CD4-positive, alpha-beta T cell treated with Interleukin-6 for 4 hours (primary cell): ENCODE results near the gene ZCCHC18.
"Not testable (repeated sequence)": the region's sequence is repeated elsewhere in the genome, so short reads cannot be mapped to it uniquely, and the experiment has no call there.

Experiments used
- DNase-seq: peaks from one replicate; pipeline ENCODE4 v3.0.0-alpha.2; 2020; ENCODE audit warnings: mixed read lengths

ZCCHC18 gene

DNA sequence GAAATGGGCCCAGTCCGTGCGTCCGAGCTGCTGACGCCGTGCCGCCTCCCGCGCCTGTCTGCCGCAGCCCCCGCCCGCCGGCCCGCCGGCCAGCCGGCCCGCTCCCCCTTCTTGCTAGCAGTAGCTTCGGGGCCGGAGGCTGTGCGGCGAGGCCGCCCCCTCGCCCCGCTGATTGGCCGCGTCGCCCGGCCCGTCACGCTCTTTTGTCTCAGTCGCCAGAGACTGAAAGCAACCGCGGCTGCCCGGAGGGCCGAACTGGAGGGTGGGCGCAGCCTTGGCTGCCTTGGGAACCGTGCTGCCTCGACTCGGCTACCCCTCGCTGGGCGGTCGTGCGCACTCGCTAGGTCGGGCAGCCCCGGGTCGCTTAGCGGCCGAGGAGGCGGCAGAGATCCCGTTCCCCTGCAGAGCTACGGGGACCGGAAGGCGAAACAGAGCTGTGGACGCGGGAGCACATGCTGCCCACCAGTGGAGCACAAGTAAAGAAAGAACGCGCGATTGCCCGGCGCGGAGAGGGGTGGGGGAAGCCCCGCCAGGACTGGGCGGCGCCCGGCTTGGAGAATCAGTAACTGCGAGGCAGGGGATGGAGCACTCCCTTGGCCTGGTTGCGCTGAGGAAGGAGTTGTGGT, at the start of gene ZCCHC18:
ZCCHC18 (plus strand) TSS at position 198 of the 626 bp plus-strand sequence. CDS start 1,589 bp downstream, outside the sequence.
- peak; percentile 35 for DNase-seq

DNA sequence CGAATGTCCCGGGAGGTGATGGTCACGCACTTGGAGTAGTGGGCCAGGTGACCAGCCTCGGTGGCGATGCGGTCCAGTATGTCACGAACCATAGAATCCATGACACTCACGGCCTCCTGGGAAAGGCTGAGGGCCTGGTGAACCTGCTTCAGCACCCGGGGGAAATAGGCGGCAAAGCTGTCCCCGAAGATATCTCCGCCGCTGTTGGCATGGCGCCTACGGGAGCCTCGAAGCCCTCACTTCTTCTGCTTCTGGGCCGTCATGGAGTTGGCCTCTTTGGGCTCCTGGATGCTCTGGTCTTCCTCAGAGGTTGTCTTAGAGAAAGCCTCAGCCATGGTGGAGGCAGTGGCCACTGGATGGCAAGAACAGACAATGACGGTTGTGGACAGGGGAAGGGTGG, 49.7 kb upstream of the ZCCHC18 start:
- not testable (repeated sequence) for DNase-seq

DNA sequence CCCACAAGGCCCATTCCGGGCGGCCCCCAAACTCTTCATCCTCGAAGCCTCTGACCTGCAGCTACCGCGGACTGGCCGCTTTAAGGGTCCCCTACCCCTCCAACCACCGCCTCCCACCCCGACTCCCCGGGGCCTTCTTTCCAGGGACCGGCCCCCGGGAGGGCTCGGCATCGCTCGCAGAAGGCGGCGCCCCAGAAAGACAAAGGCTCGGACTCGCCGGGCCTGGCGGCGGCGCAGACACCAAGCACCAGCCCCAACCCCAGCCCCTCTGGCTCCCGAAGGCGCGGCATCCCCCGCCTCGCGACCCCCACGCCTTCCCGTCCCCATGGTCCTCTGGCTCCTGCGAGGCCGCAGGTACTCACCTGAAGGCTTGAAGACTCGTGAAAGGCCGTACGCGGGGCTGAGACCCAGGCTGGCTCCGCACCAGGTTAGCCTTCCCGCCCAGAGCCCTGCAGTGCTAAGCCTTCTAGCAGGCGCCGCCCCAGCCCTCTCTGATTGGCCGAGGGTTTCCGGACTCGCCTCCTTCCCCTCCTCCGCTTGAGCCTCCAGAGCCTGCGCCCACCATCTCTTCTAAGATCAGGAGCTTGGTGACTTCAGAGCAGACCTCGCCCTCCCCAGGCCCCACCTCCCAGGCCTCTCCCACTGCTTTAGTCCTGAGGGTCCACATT, 36.4 kb upstream of the ZCCHC18 start, which contains the start of gene TMSB15C:
TMSB15C (minus strand) TSS at position 459 of the 668 bp plus-strand sequence.
- DNase-seq, result not testable (repeated sequence)

DNA sequence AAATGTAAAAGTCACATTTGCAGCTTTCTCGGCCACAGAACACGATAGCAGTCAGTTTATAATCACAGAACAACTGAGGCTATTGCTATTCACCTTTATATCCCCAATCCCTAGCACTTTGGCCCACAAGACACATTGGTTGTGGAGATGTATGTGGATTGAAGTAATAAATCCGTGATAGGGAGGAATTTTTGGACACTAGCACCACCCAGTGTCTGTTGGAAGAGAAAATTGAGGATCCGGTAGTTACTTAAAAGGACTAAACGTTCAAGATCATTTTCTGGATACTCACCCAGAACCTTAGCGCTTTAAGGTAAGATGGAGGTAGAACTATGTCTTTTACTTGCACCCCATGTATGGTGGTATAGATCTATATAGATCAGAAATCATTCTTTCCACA, 34.5 kb upstream of the ZCCHC18 start:
- DNase-seq, result not testable (repeated sequence)

DNA sequence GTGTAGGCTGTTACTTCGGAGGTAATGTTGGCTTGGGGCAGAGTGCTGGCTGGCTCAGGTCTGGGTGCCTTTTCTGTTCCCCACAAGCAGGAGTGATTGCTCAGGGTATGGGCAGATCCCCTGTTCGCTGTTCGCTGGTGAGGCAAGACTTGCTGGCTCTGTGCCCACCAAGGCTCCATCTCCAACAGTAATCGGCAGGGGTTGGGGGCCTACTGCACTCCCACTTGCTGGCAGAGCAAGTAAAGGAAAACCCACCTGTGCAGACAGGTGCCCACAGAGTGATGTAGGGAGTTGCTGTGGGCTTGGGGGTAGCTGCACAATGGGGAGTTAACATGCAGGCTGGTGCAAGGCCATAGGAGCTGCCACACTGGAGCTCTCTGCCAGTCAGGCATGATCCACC, 28.3 kb upstream of the ZCCHC18 start:
- no peak for DNase-seq

DNA sequence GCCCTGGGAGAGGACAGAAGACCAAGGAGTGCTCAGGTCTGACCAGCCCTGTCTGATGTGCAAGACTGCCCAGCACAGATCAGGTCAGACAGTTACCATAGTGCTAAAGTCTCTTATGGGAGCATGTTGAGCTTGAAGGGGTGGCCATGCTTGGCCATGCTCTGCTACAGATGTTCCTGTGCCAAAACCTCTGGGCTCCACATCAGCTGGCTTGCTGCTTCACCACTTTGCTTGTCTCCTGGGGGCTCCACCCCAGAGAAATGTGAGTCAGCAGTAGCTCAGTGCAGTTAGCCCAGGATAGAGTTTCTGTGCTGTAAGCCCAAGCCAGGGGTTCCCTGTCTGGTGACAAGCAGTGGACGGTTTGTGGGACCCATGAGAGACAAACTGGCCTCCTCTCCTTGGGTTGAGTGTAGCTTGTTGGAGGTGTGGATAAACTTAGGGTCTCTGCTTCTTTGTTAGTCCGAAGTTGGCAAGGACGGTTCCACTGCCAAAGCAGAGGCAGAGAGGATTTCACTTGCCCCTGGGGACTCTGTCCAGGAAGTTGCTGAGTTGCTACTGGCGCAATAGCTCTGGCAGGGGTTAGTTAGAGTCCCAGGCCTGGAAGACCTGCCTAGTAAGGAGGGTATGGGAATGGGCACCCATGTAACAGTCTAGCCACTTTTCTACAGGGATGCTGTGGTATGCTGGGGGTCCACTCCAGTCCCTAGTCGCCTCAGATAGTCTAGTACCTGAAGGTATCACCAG, 27.6 kb upstream of the ZCCHC18 start:
- DNase-seq, result no peak

DNA sequence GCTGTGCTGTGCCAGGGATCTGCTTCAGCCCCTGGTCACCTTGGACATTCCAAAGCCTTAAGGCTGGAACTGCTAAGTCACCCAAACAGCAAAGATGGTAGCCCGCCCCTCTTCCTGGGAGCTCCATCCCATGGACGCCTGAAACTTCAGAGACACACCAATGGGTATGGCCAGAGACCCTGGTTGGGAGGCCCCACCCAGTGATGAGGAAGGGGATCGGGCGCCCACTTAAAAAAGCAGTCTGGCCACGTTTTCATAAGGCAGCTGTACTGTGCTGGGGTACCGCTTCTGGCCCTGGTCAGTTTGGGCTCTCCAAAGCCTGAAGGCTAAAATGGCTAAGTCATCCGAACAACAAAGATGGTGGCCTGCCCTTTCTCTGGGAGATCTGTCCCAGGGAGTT, 26.8 kb upstream of the ZCCHC18 start:
- no peak for DNase-seq

DNA sequence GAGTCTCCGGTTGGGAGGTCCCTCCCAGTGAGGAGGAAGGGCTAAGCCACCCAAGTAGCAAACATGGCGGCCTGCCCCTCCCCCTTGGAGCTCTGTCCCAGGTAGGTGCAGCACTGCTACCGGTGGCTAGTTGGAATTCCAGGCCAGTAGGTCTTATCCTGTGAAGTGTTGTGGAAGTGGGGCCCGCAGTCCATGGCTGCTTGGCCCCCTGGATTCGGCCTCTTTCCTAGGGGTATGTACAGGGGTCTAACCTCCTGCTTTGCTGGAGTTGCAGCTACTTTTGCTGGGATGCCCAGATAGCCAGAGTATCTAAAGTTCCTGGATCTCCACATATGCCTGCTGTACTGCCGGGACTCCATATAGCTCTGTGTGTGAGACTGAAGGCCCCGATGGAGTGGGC, 26.4 kb upstream of the ZCCHC18 start:
- DNase-seq, result no peak

DNA sequence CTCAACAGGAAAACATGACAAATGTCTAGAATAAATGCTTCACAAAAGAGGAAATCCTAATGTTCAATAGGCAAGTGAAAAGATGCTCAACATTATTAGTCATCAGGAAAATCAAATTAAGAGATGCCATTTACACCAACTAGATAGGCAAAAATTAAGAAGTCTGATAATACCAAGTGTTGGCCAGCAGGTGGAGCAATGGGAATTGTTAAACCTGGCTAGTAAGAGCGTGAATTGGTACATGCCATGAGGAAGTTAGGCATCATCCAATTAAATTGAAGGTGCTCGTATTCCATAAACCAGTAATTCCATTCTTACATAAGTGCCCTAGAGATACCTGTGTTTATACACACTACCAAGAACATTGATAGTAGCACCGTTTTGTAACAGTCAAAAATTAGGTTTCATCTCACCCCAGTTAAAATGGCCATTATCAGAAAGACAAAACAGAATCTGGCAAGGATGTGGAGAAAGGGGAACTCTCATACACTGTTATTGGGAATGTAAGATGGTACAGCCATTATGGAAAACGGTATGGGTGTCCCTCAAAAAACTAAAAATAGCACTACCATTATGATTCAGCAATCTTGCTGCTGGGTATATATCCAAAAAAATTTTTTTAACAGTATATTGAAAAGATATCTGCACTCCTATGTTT, 14.0 kb upstream of the ZCCHC18 start:
- peak; percentile 77 for DNase-seq

DNA sequence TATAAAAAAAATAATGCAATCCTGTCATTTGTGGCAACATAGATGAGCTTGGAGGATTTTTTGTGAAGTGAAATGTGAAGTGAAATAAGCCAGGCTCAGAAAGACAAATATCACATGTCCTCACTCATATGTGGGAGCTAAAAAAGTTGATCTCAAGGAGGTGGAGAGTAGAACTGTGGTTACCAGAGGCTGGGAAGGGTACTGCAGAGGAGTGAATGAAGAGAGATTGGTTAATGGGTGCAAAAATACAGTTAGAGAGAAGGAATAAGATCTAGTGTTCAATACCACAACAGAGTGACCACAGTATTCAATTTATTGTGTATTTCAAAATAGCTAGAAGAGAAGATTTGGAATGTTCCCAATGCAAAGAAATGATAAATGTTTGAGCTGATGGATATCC, 13.4 kb upstream of the ZCCHC18 start:
- DNase-seq, result no peak

DNA sequence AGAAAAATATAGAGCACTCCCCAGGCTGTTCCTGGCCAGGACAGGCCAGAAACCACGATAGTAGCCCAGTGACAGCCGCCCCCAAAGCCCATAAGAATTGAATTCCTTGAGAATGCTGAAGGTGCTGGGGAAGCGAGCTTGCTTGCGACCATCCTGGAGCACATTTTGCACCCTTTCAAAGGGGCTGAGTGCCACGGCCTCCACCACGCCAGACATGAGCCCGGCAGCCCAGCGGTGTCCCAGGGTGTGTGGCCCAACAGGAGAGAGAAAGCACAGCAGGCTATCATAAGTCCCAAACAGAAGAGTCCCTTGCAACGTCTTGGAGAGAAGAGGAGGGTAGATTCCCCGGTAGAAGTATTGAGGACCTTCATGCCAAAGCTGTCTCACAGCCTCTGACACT, 7.6 kb upstream of the ZCCHC18 start:
- no peak for DNase-seq

DNA sequence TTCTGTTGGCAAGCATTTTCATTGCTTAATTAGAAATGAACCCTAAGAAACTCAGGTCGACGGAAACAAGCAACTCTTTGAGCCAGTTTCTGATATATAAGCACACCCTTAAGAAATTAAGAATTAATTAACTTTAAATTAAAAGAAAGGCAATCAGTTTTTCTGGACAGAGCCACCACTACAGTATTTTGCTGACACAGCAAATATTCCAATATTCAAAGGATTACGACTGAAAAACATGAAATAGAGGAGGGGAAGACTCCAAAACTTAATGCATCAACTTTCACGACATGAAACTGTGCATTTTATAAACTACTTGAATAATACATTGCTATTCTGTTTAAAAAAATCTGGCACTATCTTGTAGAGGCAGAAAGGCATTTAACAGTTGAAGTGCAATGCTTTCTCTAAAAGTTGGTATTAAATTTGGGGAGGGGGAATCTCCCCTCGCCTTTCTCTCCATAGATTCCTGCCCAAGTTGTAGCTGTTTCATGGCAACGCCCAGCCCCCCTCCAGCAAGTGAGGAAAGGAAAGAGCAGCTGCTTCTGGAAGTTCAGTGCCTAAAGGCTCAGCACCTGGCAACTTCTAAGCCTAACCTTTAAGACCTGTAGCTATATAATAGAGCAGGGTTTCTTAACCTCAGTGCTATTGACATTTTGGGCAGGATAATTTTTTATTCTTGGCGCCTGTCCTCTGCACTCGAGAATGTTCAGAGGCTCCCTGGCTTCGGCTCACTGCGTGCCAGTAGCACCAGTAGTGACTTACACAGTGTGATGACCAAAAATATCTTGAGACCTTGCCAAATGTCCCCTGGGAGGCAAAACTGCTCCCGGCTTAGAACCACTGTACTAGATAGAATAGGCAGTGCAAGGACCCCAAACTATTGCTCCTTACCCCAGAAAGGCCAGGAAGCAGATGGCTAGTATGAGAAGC, 6.7 kb upstream of the ZCCHC18 start:
- DNase-seq, result no peak

DNA sequence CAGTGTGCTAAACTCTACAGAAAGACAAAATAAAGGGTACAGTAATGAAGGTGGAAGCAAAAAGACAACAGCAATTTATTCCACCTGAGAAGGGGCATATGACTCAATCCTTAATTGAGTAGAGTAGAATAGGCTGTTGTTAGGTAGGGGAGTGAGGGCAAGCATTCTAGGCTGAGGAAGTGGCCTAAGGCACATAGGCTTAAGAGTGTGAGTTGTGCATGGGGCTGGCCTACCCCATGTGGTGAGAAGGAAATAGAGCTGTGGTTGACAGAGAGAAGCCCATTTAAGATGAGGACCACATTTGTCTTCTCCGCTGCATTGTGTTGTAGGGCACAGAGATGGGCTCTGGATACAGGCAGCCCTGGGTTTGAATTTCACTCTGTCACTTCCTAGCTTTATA, 3.4 kb upstream of the ZCCHC18 start:
- DNase-seq, result no peak

DNA sequence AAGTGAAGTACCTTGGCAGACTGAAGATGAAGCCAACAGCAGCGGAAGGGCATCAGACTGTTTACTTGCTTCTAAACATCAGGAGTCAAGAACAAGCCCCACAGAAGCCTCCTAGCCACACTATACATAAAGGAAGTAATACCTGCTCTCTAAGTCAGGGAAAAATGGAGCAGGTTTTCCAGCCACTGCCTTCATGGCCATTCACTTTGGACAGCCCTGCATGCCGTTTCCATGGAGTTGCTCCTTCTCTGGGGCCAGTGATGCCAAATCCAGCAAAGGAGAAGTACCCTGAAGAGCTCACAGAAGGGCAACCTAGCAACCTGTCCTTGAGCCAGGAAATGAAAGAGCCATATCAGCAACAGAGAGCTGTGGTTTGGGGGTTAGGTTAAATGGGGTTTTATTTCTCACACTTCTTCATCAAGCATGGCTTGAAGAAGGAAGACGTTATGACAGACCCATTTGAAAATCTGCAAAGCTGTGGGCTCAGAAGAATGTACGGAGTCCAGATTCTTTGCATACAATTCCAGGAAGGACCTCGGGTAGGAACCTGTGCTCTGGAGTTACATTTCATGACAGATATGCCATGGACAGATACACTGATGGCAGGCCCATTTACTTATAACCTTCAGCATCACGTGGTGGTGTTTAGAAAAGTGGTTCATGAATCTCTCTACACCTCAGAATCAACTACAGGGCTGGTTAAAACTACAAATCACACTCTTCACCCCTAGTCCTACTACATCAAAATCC, 1.7 kb upstream of the ZCCHC18 start:
- peak; percentile 27 for DNase-seq

DNA sequence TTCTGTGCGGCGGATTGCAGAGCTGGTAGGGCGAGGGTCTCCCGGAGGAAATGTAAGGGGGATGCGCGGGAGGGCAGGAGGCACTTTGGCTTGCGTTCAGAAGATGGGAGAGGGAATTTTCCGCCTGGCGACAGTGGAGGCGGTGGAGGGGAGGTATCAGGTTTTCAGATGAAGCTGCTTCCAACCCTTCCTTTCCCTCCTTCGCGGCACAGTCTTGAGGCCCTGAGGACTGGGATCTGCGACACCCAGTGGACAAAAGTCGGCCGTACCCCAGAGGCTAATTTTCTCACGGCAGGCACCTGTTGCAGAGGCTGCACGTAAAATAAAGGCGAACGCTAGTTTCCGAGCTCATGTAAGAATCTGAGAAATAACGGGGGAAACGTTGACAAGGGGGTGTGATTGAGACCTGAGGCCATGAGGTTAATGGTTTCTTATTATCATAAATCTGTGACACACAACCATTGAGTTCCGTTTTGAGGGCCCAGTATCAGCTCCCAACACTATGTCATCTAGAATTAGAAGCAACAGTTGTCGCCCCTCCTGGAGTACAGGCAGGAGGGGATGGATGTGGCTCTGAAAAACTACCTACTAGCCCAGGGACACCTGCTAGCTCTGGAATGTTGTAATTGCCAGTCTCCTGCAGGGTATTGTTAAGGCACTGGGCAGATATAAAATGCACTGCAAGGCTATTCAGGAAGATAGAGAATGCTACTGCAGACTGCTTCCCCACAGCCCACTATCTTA, 1.1 kb downstream of the ZCCHC18 start:
- peak; percentile 63 for DNase-seq

DNA sequence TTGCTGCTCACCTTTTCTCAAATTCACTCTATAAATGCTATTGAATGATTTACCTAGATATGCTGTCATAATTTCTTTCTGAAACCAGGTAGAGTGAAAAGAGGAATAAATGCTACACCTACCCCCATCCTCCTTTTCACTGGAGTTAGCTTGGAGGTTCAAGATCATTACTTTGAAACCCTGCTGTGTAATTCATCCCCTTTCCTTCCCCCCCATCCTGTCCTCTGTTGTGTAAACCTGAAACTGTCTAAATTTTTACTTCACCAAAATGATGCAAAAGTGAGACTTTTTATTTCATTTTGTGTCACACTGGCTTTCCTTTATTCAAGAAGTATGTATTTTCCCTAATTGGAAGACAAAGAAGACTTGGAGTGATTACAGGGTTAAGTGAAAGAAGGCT, 5.4 kb downstream of the ZCCHC18 start:
- no peak for DNase-seq

DNA sequence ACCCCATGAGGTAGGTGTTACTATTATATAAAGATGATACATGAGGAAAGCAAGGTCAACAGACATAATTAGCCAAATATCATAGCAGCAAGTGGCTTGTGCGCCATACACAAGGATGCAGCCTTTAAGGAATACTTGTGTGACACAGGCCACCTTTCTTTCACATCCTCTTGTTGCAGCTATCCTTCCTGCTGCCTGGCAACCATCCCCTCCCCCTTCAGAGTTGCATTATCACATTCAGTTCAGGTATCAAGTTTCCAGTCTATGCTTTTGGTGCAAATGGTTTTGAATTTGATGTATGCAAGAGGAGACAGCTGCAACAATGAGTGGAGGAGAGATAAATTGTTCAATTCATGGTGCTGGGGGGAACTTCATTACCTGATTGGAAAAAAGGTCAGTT, 6.4 kb downstream of the ZCCHC18 start:
- DNase-seq, result no peak

DNA sequence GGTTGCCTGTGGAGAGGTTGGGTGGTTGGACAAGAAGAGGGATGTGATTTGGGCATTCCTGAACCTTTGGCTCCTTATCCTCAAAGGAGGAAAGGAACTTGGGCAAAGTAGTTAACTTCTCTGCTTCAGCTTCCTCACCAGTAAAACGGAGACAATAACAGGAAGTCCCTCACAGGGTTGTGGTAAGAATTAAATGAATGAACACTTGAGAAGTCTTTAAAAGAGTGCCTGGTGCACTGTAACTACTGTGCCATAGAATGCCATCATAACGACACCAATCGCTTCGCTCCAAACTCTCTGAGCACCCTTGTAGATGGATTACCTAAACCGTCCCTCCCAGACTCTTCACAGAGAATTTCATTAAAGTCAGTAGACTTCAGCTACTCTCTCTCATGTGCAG, 10.5 kb downstream of the ZCCHC18 start:
- DNase-seq, result no peak

DNA sequence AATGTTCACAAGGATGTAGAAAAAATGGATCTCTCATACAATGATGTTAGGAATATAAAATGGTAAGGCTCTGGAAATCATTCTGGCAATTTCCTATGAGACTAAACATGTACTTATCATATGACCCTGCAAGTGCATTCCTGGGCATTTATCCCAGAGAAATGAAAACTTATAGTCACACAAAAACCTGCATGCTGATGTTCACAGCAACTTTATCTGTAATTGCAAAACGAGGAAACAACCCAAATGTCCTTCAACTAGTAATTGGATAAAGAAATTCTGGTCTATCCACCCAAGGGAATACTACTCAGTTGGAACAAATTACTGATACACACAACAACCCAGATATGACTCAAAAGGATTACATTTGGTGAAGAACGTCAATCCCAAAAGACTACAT, 14.5 kb downstream of the ZCCHC18 start:
- DNase-seq, result no peak

DNA sequence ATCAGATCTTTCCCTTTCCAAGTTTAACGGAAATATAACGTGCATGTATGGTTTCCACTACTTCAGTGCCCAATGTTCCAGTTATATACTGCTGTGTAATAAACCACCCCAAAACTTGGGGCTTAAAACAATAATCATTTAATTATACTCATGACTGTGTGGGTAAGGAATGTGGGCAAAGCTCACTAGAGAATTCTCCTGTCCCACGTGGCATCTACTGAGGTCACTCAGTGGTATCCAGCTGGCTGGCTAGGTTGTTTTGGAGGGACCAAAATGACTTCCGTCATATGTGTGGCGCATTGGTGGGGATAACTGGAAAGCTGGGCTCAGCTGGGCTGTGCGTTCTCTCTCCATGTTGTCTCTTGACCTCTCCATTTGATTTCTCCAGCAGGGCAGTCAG, 18.5 kb downstream of the ZCCHC18 start:
- no peak for DNase-seq
